GM21526 (cell line): ENCODE results near the gene YTHDF1.
"Not testable (repeated sequence)": the region's sequence is repeated elsewhere in the genome, so short reads cannot be mapped to it uniquely, and the experiment has no call there.

Source experiments
- ATAC-seq: cut with Tn5 transposase; IDR thresholded peaks from one replicate; pipeline ENCODE4 v1.9.1; 2021; ENCODE audit warnings: moderate library complexity; ENCODE audit not compliant: unreplicated experiment, low FRiP score

The YTHDF1 gene

DNA sequence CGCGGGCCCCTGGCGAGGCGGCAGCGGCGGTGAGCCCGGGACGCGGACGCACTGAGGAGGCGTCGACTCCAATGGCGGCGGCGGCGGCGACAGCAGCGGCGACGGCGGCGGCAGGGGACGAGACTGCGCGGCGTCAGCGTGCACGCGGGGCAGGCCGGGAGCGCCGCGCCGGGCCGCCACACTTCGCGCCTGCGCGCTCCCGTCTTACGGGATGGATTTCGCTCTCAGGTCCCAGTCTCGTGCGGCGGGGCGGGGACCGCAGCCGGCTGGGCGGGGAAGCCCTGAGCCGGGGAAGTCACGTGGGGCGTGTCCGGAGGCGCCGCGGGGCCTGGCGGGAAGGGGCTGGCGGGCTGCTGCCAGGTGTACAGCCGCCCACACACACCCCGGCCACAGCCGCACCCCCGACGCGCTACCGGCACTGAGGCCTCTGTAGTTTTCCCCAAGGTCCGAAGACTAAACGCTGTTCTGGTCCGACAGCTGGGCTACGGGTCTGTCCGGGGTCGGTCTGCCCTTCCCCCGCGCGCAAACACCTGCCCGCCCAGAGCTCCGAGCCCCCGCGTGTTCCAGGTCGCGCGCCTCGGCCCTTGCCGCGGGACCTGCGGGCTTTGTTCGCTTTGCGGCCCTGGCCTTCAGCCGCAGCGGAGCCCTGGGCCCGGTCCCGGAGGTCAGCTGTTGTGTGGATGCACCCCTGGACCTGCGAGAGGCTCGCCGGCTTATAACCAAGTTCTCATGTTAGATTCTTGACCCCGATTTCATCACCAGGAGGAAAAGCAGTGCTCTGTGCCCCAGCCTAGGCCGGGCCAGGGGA is at the start of gene YTHDF1:
TSS of gene YTHDF1 (minus strand) at position 91 of the 808 bp plus-strand sequence. CDS start 239 bp downstream, outside the sequence.
- ATAC-seq: peak; percentile 78

DNA sequence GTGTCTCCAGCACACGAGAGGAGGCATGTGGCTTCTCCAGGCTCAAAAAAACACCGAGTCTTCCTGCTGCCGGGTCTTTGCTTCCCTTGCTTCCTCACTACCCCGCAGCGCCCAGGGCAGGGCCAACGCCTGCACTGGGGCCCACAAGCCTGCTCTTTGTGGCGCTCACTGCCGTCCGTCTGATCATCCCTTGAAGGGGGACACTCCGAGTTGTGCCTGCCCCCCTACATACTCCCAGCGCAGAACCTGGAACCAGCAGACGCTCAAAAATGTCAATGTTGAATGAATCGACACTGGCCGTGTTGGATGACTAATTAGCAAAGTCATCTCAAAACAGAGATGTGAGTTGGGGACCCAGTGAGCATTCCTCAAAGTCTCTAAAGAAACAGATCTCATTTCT is 48.6 kb upstream of the YTHDF1 start:
- ATAC-seq: no peak

DNA sequence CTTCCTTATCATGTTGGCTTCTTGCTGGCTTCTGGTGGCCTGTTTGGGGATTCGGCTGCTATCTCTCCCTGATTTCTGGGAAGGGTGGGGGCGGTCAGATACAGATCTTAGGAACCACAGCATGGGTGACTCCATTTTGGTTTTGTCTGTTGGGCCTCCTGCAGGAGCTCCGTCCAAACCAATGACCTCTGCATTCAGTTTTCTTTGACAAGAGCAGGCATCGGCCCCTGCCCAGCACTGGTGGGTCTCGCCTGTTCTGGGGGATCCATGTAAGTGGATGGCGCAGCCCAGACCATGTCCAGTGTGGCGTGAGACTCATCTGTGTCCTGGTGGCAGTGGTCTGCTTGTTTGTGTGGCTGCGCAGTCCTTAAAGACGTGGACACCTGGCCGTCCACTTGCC is 48.1 kb upstream of the YTHDF1 start:
- ATAC-seq: no peak

DNA sequence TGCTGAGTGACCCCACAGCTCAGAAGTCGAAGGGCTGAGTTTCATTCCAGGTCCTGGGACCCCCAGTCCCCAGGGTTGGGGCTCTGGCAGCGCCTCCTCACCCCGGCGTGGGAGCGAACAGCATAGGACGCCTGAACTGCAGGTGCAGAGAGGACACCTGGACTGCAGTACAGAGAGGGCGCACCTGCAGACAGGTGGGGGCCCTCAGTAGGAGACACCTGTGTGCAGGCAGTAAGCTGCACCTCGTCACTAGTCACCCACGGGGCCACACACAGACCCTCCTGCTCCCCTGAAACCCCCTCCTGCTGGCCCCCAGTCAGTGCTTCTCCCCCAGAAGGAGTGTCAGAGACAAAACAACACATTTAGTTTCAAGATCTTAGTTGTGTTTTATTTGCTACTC is 46.9 kb upstream of the YTHDF1 start:
- no peak for ATAC-seq

DNA sequence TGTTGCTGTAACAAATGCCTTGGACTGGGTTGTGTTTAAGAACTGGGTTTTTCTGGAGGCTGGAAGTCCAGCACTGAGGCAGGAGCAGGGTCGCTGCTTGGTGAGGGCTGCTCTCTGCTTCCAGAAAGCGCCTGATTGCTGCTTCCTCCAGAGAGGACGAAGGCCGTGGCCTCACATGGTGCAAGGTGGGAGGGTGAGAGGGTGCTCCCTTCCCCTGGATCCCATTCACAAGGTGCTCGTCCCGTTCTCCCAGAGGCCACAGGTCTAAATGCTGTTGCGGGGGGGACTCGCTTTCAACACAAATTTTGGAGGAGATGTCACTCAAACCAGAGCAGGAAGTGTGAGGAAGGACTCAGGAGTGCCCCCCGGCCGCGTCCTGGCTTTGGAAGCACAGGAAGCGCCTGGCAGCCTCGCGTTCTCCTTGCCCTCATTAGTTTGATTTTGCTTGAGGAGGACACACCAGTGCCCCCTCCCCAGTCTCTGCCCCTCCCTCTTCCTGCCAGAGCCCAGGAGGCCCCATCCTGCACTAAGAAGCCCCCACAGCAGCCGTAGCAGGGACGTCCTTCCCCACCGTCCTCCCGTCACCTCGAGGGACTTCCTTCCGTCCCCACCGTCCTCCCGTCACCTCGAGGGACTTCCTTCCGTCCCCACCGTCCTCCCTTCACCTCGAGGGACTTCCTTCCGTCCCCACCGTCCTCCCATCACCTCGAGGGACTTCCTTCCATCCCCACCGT is 46.0 kb upstream of the YTHDF1 start:
- ATAC-seq: no peak

DNA sequence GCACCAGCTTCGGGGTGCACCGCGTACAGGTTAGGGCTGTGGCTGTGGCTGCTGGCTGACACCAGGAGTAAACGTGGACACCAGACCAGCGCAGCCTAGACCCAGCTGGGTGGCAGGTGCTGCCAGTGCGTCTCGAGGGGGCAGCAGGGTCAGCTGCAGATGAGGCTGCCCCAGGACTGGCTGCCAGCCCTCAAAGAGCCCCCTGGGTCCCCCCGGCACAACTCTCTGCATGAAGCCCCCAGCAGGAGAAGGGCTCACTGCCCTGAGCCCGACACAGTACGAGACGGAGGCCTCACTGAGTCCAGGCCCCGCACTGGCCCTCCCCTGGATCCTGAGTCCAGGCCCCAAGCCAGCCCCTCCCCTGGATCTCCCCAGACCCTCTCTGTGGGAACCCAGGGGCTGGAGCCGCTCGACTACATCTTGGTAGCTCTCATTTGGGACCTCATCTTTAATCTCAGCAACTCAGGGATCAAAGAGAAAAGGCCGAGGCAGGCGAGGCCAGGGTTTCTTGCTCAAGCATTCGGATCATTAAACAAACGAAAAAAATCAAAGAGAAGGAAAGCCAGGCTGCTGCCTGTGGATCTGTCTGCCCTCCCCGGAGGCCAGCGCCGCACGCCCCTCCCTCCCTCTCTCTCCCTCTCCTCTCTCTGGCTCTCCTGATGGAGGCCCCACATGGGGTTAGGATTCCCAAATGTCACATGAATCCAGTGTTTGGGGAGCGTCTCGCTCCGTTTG is 45.3 kb upstream of the YTHDF1 start:
- no peak for ATAC-seq

DNA sequence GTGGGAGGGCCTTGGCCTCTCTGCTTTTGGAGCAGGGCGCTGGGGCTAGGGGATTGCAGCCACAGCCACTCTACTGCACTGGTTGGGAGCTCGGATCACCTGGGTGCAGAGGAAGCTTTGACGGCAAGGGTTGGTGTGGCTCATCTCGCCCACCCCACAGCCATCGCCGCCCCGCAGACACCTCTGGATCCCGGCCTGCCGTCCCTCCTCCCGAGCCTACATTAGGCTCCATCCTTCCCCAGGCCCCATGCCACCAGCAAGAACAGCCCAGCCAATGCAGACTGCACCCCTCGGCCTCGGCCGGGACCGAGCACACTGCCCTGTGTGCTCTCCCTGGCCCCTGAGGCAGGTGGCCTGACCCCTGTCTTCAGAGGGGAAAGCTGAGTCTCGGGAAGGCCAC is 44.6 kb upstream of the YTHDF1 start:
- ATAC-seq: no peak

DNA sequence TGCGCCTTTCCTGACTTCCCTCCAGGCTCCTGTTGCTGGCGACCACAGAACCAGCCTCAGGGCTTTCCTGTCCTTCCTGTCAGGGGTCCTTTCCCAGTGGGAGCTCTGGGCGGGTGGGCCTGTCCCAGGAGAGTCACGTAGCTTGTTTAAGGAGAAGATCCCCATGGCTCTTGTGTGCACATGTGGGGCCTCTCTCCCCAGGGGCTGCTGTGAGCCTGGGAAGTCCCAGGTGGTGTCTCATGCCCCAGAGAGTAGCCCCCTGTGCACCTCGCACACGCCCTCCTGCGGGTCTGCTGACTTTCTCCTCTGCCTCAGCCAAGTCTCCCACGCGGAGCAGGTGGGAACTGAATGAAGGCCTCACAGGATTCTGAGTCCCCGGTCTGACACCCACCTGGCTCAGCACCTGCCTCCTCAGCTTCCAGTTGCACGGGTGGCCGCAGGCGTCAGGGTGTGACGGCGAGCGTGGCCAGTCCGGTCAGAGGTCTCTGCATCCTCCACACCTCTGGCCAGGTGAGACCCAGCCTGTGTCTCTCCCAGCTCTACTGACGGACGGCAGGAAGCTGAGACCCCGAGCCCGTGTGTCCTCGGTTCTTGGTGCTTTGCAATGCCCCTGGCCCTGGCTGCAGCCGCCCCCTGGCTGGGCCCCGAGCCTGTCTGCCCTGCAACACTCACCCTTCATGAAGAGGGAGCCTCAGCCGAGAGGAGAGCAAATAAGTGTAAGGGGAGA is 44.0 kb upstream of the YTHDF1 start:
- ATAC-seq: no peak

DNA sequence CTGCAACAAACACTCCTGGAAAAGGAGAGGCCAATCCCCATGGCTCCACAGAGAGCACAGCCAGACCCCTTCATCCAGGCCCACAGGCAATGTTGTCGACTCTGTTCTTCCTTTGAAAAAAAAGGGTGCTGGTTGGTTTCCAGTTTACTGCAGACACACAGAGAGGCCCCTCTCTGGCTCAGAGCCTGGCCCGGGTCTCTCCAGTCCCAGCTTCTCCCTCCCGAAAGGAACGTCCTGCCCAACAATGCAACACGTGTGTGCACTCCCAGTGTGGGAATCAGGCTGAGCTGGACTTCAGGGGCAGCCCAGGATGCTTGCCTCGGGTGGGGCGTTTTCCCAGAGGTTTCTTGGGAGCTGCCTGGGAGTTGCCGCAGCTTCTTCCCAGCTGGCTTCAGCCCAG is 42.9 kb upstream of the YTHDF1 start:
- ATAC-seq: no peak

DNA sequence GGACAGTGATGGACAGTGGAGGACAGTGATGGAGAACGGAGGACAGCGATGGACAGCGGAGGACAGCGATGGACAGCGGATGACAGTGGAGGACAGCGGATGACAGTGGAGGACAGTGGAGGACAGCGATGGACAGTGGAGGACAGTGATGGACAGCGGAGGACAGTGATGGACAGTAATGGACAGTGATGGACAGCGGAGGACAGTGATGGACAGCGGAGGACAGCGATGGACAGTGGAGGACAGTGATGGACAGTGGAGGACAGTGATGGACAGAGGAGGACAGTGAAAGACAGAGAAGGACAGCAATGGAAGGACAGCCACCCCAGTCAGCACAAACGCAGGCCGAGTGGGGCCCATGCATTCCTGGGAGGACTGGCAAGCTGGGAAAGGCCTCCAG is 41.7 kb upstream of the YTHDF1 start:
- ATAC-seq: no peak

DNA sequence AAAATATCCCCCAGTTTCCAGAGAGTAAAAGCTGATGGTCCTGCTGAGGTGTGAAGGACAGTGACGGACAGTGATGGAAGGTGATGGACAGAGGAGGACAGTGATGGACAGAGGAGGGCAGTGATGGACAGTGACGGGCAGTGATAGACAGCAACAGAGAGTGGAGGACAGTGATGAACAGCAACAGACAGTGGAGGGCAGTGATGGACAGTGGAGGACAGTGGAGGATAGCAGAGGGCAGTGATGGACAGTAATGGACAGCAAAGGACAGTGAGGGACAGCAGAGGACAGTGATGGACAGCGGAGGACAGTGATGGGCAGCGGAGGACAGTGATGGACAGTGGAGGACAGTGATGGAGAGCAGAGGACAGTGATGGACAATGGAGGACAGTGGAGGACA is 41.0 kb upstream of the YTHDF1 start:
- ATAC-seq: no peak

DNA sequence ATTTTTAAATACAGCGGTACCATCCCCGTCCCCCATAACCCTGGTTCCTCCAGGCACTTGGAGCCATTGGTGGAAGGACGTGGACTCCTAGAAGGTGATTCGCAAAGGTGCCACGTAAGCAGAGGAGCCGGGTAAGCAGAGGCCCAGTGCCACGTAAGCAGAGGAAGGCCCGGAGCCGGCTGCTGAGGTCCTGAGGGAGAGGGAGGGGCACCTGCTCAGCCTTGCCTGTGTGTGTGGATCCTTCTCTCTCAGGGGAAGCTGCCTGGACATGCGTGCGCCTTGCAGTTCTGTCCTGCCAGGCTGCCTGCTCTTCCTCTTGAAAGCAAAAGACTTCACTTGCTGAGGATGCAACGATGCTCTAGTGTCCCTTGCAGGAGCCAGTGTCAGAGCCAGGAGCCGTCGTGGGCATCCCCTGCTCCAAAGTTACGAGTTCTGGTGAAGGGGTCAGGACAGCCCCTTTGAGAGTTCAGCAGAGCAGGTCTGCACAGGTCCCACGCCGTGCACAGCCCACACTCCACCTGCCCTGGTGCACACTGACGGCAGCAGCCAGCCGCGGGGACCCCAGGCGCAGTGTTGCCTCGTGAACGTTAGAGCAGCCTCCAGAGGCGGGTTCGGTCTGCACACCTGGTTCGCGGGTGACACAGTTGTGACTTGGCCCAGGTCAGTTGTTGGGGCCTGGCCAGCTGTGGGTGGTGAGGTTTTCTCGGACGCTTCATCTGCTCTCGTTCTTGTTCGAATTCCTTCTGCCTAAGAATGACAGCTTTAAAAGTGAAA is 40.2 kb upstream of the YTHDF1 start:
- ATAC-seq: no peak

DNA sequence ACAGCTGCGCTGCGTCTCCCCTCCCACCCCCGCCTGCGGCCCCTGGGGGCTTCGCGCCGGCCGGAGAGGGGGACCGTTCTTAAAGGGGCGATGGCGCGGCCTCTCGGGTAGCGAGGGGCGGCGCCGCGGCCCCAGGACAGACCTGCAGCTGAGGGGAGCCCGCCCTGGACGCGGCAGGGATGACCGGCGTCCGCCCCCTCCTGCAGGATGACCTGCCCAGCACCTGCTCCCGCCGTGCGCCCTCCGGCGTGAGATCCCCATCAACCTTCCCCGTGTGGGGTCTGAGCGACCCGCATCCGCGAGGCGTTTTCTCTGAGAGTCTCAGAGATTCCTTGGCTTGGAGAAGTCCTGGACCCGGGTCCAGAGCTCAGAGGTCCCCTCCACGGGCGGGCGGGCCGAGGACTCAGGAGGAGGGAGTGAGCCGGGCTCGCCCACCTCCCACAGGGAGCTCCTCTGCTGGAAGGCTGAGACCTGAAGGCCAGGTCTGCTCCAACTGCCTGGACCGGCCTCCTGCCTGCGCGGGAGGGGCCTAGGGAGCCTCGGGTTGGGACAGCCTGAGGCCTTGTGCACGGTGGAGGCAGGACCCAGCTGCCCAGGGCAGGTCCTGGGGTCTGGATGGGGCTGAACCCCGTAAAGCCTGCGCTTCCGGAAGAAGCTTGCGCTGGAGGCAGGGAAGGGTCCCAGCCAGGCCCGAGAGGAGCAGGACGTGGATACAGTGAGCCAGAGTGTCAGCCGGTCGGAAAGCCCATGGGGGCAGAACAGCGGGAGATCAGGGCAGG is 38.9 kb upstream of the YTHDF1 start:
- no peak for ATAC-seq

DNA sequence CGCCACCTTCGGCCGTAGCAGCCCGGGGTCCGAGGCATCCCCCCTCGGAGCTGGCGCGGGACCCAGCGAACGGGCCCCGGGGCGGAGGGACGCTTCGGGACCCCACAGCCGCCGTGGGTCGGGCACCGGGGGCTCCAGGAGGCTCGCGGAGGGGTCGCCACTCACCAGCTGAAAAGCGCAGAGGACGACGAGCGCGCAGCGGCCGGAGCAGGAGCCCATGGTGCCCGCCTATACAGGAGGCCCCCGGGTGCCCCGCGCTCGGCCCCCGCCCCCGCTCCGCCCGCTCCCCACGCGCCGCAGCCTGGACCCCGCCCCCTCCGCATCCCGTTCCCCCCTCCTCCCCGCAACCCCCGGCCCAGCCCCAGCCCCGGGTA is 38.3 kb upstream of the YTHDF1 start, which contains the start of gene NKAIN4:
TSS of gene NKAIN4 (minus strand) at position 232 of the 374 bp plus-strand sequence. CDS start at position 219, 13 bp downstream.
- ATAC-seq: no peak

DNA sequence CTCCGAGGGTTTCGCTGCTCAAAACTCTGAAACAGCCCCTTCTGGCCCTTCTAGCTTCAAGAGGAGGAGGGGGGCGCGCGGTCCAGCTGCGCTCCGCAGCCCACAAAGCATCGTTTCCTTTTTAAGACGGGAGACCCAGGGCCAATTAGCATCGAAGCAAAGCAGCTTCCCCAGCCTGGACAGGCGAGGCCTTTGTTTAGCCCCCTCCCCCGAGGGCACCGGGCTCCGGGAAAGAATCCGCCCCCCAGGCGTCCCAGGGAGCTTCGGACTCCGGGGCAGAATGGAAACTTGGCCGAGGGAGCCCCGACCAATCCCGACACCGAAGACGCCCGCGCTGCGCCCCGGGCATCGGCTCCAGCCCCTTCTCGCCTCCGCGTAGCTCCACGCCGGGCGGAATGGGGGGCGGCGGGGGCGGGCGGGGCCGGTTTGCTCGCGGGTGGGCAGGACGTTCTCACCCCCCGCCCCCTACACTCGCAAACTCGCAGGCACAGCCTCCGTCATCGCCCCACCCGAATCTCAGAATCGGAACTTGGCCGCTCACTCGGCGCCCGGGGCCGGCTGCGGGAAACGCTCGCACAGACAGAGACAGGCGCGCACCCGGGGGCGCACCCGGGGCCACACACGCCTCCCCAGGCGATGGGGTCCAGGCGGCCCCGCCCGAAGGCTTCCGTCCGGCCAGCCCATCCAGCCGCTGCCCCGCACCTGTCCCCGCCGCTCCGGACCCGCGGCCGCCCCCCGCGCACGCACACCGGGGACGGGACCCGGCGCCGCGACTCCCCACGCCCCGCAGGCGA is 37.7 kb upstream of the YTHDF1 start:
- no peak for ATAC-seq

DNA sequence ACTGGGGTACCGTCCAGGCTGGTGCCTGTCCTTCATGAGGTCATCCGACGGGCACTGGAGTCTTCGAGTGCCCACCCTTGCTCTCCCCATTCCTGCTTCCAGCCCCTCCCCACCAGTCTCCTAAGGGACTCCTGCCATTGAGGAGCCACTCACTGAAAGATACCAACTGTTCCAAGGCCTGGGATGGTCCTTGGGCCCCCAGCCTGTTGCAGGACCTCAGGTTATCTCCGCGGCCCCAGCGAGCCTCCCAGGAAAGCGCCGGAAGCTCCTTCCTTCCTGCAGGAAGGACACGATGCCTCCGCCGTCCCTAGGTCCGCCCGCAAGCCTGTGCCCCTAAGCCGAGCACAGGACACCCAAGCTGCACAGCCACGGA is 37.1 kb upstream of the YTHDF1 start:
- ATAC-seq: no peak

DNA sequence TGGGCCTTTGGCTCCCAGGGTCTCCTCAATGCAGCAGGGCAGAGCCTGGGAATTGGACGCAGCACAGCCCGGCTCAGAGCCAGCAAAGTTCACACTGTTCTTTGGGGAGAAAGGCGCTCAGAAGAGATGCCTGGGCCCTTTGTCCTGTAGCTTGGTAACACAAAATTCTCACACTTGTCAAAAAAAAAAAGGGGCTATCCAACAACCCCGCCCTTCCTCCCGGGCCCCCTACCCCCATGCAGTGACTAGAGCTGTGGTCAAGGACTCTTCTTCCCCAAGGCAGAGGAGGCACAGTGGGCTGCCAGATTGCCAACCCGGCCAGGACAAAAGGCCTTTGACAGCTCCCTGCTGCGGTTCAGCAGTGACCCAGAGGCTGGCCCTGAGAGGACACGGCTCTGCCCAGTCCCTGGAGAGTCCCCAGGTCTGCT is 36.4 kb upstream of the YTHDF1 start:
- ATAC-seq: no peak

DNA sequence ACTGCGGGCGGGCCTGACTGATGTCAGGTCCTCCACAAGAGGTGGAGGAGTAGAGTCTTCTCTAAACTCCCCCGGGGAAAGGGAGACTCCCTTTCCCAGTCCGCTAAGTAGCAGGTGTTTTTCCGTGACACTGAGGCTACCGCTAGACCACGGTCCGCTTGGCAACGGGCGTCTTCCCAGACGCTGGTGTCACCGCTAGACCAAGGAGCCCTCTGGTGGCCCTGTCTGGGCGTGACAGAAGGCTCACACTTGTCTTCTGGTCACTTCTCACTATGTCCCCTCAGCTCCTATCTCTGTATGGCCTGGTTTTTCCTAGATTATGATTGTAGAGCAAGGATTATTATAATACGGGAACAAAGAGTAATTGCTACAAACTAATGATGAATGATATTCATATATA is 35.4 kb upstream of the YTHDF1 start:
- ATAC-seq: not testable (repeated sequence)
